Measurements from ENCODE around the gene MYT1. TPM values are rescaled to one million over a fixed set of nuclear protein-coding genes. Genes with fewer than 3 reads are reported as not detected.

MYT1 gene
- total and polyA plus RNA-seq, 2 of the 13 experiments (the other 11 are each of a cell fraction or from before 2014, with no cell fraction given), result 0.58 to 2.5 TPM

- WGBS (ENCODE audit: low lambda C conversion rate), result 49% methylated on average over 13 of the region's 13 CpGs
- ChIA-PET POLR2A (interaction anchor here (1.5 kb wide), 1 partner anchor 38 kb away, joined by 3 read pairs; the partner anchor contains the start of gene PCMTD2), CTCF (ENCODE audit: low intra/inter-chr PET ratio, low total read pairs) (no interaction called here)
- no peaks in the 10 kb centered on the region for H3K79me2 ChIP-seq (ENCODE audit: insufficient read depth, low read length)
- peaks cover 70% of the 10 kb centered on the region for H3K4me1 ChIP-seq (ENCODE audit: insufficient read depth, low read length)
- no TSS peak for BruUV-seq (replicated peaks)
- H3K36me3 ChIP-seq (replicated peaks in 1 of 2; ENCODE audit: control insufficient read depth in 1 of 2, insufficient read depth in 2 of 2, low read length in 2 of 2), result no peaks in the 10 kb centered on the region
- FAIRE-seq (no peak), DNase-seq (ENCODE audit: low spot score) (no peak), ATAC-seq (no peak)
- intact Hi-C loops (cut with micrococcal nuclease; ENCODE audit: unreplicated experiment), result no loop called here
- H3K9ac ChIP-seq (ENCODE audit: insufficient read depth, low read depth, low read length), result no peak overlapping the region
- no peak overlapping the region for H3K27ac ChIP-seq (ENCODE audit: extremely low read length, insufficient read depth, low read length)
- H4K20me1 ChIP-seq (ENCODE audit: insufficient read depth, low read length), result no peaks in the 10 kb centered on the region
- H3K4me3 ChIP-seq (replicated peaks in 1 of 3; ENCODE audit: insufficient read depth in 1 of 3, low read depth in 2 of 3, low read length in 3 of 3), result no peak overlapping the region
- TF ChIP-seq PATZ1 (CRISPR knock-in tag; IDR thresholded peaks at IDR 0.05) (peak; percentile 41; the same call in 1 of the 2 replicates), PRPF4 (IDR thresholded peaks at IDR 0.05; ENCODE audit: low read depth, low read length, poor library complexity, severe bottlenecking) (no peak)
- in situ Hi-C loops (cut with HindIII; ENCODE audit: extremely low pct_ligation_motif_present, low pct_unique_long_range_greater_than_20kb), result no loop called here
- H3K27me3 ChIP-seq (ENCODE audit: control insufficient read depth in 1 of 2, insufficient read depth in 2 of 2, low read length in 2 of 2), result peaks cover 19 to 73% of the 10 kb centered on the region in 2 experiments
- H3K9me3 ChIP-seq (ENCODE audit: low read length), result no peaks in the 10 kb centered on the region
- H3K4me2 ChIP-seq (ENCODE audit: low read depth, low read length), result no peak overlapping the region
- H2AFZ ChIP-seq (ENCODE audit: low read length), result no peak overlapping the region
These were observed 53.4 kb downstream of the MYT1 start for GRCh38 chr20:64217539-64218221.

GRCh38 chr20:64219202-64219601 is 55.0 kb downstream of the MYT1 start:
- POLR2A ChIA-PET, result interaction anchor here (1.5 to 2.4 kb wide), 2 partner anchors 30 to 36 kb away, joined by 3 to 9 read pairs; partner anchors contain the start of gene PCMTD2
- intact Hi-C loops (cut with micrococcal nuclease; ENCODE audit: unreplicated experiment) (no loop called here), in situ Hi-C loops (cut with HindIII; ENCODE audit: extremely low pct_ligation_motif_present, low pct_unique_long_range_greater_than_20kb) (no loop called here)
- no peaks in the 10 kb centered on the region for H4K20me1 ChIP-seq (ENCODE audit: insufficient read depth, low read length)
- no peaks in the 10 kb centered on the region for H3K79me2 ChIP-seq (ENCODE audit: insufficient read depth, low read length)
- DNase-seq (ENCODE audit: low spot score) (no peak), ATAC-seq (no peak), FAIRE-seq (no peak)
- H2AFZ ChIP-seq (ENCODE audit: low read length), result no peak overlapping the region
- H3K9me3 ChIP-seq (ENCODE audit: low read length), result no peaks in the 10 kb centered on the region
- H3K9ac ChIP-seq (ENCODE audit: insufficient read depth, low read depth, low read length), result no peak overlapping the region
- WGBS (ENCODE audit: low lambda C conversion rate), result 63% methylated on average over 12 of the region's 12 CpGs
- H3K36me3 ChIP-seq (replicated peaks in 1 of 2; ENCODE audit: control insufficient read depth in 1 of 2, insufficient read depth in 2 of 2, low read length in 2 of 2), result no peaks in the 10 kb centered on the region
- peaks cover 74% of the 10 kb centered on the region for H3K4me1 ChIP-seq (ENCODE audit: insufficient read depth, low read length)
- BruUV-seq (replicated peaks), result no TSS peak
- H3K4me2 ChIP-seq (ENCODE audit: low read depth, low read length), result no peak overlapping the region
- no peak overlapping the region for H3K27ac ChIP-seq (ENCODE audit: extremely low read length, insufficient read depth, low read length)
- H3K4me3 ChIP-seq (replicated peaks in 1 of 3; ENCODE audit: insufficient read depth in 1 of 3, low read depth in 2 of 3, low read length in 3 of 3), result no peak overlapping the region
- CTCF ChIA-PET (ENCODE audit: low intra/inter-chr PET ratio, low total read pairs), result interaction anchor here (1.1 kb wide), 1 partner anchor 66 kb away, joined by 4 read pairs; no protein-coding TSS in a partner anchor
- peaks cover 16 to 67% of the 10 kb centered on the region in 2 experiments for H3K27me3 ChIP-seq (ENCODE audit: control insufficient read depth in 1 of 2, insufficient read depth in 2 of 2, low read length in 2 of 2)
- no peak for TF ChIP-seq ZNF646 (CRISPR knock-in tag; IDR thresholded peaks at IDR 0.05)
- no peak for TF ChIP-seq ZNF816 (CRISPR knock-in tag; IDR thresholded peaks at IDR 0.05; ENCODE audit: borderline replicate concordance)
- TF ChIP-seq ZNF275 (CRISPR knock-in tag; IDR thresholded peaks at IDR 0.05; ENCODE audit: borderline replicate concordance), result no peak
- TF ChIP-seq ZNF460 (CRISPR knock-in tag; IDR thresholded peaks at IDR 0.05; ENCODE audit: borderline replicate concordance), result no peak

Data from HepG2 (cell line).